Inflammatory macrophage treated with lipopolysaccharide for 1 hour (primary cell): Measurements from ENCODE around the gene RNF5.

ENCODE experiments used
- DNase-seq, 2 donors: peaks; one replicate each; pipeline ENCODE4 v3.0.0-alpha.2; 2020 to 2022

RNF5 gene

GRCh38 chr6:32152769-32153563, 25.2 kb upstream of the RNF5 start:
- DNase-seq = no peak

DNA sequence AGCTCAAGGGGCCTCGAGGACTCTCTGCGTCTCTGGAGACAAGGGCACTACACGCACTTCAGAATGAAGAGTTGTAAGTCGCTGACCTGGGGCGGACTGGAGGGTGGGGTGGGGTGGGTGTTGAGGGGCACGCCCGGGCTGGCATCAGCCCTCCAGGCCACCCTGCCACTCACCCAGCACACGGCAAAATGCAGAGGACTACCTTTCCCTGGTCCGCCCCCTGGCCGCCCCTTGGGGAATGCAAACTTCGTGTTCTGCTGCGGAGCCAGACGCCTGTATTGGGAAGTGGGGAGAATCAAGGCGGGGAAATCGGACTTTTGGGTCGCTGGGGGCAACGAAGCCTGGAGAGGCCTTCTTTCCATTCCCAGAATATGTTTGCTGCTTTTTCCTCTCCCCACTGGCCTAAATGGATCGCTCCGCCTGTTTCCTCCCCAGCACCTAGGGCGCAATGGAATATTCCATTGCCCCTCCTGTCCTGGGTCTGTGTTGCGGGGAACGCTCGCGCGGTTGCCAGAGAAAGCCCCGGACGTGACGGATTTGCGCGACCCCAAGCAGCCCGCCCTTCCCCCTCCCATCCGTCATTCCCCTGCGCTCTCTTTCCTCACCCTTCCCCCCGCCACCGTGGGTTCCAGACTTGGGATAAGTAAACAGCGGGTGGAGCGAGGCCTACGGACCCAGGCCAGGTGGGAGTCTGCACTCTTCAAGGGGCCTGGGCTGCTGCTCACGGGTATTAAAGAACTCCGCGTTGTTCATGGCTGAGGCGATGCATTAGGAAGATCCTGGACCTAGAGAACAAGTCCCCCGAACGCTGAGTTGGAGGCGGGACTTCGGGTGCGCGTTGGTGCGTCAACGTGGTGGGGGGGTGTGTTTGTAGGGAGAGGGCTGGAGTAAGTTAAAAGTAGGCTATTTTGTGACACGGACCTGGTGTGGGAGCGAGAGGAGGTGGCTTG, 24.4 kb upstream of the RNF5 start, which contains the start of gene PPT2:
TSS of gene PPT2 (plus strand) at position 578 of the 950 bp plus-strand sequence. CDS start 454 bp downstream, outside the sequence.
- DNase-seq = peak; percentile 6 to 19

DNA sequence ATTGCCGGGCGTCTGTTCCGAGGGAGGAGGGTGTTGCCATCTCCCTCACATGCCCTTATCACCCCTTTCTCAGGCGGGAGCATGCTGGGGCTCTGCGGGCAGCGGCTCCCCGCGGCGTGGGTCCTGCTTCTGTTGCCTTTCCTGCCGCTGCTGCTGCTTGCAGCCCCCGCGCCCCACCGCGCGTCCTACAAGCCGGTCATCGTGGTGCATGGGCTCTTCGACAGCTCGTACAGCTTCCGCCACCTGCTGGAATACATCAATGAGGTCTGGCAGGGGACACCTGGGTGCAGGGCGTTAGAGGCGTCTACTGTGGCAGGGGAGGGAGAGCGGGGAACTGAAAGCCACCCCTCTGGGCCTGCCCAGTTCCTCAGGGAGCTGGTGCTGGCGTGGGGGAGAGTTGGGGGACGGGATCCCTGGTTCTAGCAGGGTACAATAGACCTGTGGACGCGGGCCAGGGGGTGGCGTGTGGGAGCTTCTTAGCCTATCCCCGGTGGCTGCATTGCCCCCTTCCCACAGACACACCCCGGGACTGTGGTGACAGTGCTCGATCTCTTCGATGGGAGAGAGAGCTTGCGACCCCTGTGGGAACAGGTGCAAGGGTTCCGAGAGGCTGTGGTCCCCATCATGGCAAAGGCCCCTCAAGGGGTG, 23.6 kb upstream of the RNF5 start:
- peak in 1 of 2 donors; percentile 9 for DNase-seq

DNA sequence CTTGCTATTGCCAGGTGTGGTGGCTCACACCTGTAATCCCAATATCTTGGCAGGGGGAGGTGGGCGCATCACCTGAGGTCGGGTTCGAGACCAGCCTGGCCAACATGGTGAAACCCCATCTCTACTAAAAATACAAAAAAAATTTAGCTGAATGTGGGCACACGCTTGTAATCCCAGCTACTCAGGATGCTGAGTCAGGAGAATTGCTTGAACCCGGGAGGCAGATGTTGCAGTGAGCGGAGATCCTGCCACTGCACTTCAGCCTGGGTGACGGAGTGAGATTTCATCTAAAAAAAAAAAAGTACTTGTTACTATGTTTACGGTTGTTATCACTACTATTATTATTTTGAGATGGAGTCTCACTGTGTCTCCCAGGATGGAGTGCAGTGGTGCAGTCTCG, 21.3 kb upstream of the RNF5 start:
- no peak for DNase-seq

DNA sequence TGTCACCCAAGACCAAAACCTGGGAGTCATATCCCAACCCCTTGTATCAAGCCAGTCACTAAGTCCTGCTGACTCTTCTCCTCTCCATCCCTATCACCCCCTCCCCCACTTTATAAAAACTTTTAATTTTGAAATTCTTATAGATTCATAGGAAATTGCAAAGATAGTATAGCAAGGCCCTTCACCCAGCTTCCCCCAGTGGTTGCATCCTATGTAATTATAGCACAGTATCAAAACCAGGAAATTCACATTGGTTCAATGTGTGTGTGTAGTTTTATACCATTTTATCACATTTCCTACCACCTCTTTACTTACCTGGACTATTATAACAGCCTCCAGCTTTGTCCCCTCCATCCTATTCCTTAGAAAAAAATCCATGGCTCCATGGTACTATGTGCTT, 20.2 kb upstream of the RNF5 start:
- DNase-seq = no peak

DNA sequence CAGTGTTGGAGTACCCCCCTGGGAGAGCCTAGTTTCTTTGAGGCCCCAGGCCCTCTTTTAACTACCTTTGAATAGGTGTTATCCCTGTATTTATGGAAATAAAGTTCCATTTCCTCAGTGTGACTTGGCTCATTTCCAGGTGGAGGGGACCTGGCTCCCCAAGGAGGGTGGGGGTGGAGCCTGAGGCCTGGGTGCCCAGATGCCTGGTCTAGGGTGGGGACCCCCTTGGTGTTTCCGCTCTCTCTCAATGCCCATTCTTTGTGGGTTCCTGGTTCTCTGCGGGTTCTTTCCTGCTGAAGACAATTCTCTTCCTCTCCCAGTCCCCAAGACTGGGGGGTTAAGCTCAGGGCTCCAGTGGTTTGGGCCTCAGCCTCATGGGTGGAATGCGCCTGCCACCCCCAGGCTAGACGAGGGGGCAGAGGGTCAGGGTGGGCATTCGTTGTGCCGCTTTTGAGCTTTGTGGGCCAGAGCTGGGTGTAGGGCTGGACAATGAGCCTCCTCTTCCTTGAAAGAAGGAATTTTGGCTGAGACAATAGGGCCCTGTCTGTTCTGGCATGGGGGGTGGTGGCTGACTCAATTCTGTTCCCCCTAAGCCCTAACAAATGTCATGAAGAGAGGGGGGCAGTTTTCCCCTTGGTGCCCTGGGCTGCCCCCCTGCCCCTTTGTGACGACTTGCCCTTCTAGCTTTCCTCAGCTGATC, 14.5 kb upstream of the RNF5 start:
- DNase-seq = no peak

DNA sequence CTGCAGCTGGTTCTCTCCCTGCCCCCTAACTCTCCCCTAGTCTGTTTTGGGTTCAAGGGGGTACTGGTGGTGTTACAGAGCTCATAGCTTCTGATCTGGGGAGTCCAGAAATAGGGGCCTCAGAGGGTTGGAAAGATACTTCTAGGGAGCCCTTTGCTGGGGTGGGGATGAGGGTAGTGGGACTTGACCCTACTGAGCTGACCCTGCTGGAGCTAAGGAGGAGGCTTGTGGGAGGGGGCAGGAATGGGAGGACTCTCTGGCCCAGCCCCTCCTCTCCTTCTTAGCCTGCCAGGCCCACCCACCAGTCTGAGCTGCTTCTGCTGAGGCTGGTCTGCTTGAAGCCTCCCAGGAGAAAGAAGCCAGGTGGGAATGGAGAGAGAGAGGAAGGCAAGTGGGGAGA, 13.9 kb upstream of the RNF5 start, which contains the start of gene EGFL8:
TSS of gene EGFL8 (plus strand) at position 301 of the 400 bp plus-strand sequence. CDS start 1,571 bp downstream, outside the sequence.
- no peak for DNase-seq

DNA sequence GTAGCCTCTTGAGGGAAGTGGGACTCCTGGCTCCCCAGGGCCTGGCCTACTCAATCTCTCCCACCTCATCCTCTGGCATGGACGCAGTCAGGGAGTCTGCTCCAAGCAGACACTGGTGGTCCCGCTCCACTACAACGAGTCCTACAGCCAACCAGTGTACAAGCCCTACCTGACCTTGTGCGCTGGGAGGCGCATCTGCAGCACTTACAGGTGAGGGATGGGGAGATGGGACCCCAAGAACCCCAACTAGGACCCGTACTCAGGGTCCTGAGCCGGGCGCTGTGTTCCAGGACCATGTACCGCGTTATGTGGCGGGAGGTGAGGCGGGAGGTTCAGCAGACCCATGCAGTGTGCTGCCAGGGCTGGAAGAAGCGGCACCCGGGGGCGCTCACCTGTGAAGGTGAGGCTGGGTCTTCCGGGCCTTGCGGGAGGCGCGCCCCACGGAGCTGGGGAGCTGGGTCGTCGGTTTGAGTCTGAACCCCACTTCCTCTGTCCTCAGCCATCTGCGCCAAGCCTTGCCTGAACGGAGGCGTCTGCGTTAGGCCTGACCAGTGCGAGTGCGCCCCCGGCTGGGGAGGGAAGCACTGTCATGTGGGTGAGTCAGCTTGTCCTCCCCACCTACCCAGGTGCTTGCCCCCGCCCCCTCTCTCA, 11.7 kb upstream of the RNF5 start:
- no peak for DNase-seq

DNA sequence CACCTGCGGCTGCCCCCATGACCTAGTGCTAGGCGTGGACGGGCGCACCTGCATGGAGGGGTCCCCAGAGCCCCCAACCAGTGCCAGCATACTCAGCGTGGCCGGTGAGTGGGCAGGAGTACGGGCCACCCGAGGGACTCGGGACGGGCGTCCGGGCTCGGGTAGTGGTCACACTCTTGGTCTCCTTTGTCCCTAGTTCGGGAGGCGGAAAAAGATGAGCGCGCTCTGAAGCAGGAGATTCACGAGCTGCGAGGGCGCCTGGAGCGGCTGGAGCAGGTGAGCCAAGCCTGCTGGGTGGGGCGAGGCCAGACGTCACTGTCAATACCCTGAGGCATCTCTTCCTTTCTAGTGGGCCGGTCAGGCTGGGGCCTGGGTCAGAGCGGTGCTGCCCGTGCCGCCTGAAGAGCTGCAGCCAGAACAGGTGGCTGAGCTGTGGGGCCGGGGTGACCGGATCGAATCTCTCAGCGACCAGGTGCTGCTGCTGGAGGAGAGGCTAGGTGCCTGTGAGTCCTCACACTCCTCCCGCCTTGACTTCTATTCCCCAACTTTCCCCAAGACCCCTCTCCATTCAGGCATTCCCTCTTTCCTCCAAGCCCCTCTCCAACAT, 10.9 kb upstream of the RNF5 start:
- DNase-seq = no peak

DNA sequence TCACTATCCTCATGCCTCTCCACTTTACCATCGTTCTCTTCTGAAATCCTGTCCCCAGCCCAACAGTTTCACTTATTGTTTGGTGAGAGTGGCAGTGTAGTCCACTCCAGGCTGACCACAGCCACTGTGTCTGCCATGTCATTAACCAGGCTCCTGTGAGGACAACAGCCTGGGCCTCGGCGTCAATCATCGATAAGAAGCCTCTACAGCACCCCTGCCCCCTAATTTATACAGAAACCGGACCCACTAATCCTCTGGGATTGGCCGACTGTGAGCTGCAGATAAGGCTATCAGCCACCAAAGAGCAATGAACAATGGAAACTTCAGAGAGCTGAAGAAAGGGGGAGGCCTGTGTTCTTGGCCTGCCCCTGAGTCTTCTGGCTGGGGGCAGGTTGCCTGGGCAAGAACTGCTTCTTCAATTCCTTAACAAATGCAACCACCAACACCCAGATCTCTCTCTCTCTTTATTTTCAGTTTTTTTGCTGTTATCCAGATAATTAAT, 10.4 kb upstream of the RNF5 start:
- DNase-seq = no peak

DNA sequence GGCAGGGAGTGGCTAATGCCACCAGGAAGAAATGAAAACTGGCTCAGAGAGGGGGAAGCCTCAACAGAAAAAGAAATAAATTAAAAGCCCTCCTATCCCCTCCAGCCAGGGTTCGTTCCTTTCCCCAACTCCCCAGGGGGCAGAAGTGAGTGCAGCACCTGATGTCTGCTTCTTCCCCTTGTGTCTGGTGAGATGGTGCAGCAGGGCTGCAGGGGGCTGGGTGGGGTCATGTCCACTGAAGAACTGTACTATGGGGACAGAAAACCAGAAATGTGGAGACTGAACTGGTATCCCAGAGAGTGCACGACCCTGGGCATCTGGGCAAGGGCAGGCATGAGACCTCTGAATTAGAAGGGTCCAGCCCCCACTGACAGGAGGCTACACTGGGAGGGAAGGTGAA, 9.9 kb upstream of the RNF5 start:
- DNase-seq = no peak

DNA sequence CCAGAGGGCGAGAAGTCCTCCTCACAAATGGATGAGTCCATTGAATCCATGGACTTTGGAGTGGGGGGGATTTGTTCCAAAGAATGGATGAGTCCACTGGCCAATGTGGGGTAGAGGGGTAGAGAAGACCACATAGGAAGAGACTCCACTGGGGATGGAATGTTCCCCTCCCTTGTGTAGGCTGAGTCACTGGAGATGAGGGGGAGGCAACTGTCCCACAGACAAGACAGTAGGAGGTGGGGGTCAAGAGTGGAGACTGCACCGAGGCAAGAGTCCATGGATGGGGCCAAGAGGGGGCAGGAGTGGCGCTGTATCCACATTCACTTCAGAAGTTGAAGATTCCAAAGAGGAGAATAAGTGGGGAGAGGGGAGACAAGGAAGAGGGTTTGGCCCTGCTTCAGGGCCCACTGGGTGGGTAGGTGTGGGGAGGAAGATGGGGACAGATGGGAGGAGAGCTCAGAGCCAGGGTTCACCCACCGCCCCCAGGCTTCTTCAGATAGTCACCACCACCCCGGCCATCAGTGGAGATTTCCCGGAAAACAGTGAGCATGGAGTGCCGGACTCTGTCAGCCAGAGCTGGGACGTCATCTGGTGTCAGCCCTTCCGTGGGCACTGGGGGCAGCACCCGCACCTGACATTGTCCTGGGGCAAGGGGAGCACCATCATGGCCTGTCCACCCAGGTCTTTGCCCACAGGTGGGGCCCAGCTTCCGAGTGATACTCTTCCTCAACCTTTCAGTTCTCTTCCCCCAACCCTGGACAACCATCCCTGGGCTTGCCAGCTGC, 9.2 kb upstream of the RNF5 start:
- no peak for DNase-seq

GRCh38 chr6:32170294-32170693, 7.9 kb upstream of the RNF5 start:
- no peak for DNase-seq

DNA sequence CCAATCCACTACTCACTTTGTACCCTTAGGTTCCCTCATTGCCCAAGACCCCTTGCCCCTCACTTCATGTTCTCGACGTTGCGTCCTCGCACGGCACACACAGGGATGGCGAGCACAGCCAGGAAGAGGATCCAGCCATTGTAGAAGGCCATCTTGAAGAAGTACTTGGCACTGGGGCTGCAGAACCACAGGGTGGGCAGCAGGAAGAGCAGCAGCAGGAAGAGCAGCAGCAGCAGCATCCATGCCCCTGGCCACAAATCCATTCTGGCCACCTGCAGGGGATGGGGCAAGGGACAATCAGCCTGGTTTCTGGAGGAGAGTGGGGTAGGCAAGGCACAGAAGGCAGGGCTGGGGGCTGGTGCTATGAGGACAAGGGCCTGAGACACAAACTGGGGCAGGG, 7.0 kb upstream of the RNF5 start:
- DNase-seq = no peak

- DNase-seq = no peak
These were observed 5.0 kb upstream of the RNF5 start for GRCh38 chr6:32173051-32173727.

DNA sequence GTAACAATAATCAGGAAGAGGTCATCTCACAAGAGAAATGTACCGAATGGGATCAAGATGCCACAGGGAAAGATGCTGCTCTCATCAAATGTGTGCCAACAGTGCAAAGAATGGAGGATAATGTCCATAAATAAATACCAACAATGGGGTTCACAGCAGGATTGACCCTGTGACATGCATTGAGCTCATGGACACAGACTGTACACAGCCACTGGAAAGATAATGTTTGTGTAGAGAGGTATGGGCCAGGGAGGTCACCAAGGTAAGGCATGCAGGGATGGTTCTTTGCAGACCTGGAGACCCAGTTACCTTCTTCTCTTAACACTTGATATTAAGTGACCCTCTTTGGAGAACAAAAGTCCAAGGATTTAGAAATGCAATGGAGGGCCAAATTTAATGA, 3.8 kb upstream of the RNF5 start:
- DNase-seq = no peak

GRCh38 chr6:32175322-32175710, 2.9 kb upstream of the RNF5 start:
- DNase-seq = no peak

GRCh38 chr6:32175711-32176475, 2.3 kb upstream of the RNF5 start, which contains the start of gene AGPAT1:
TSS of gene AGPAT1 (minus strand) at chr6:32176084. CDS start at chr6:32171496, 4,588 bp downstream.
- peak; percentile 89 to 99 for DNase-seq
